Neural progenitor cell (in vitro differentiated cells): ENCODE results near the gene TMEM234.

ENCODE experiments used
- EZH2 ChIP-seq: fragments of 200-600 bp; sonication (generic); IDR thresholded peaks from 2 replicates; pipeline ENCODE4 v1.6.1; 2017; ENCODE audit warnings: antibody characterized with exemption, mild to moderate bottlenecking, moderate library complexity
- TF ChIP-seq, protein P1 (sequence below): fragments of 200-600 bp; sonication (generic); IDR thresholded peaks from 2 replicates; pipeline ENCODE4 v1.5.1; 2017; ENCODE audit warnings: antibody characterized with exemption, mild to moderate bottlenecking

DNA sequence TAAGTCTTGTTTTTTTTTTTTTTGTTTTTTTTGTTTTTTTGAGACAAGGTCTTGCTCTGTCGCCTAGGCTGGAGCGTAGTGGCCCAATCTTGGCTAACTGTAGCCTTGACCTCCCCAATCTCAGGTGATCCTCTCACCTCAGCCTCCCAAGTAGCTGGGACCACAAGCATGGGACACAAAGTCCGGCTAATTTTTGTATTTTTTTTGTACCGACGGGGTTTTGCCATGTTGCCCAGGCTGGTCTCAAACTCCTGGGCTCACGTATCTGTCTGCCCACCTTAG, 35.0 kb upstream of the TMEM234 start:
- TF ChIP-seq, protein P1, sequence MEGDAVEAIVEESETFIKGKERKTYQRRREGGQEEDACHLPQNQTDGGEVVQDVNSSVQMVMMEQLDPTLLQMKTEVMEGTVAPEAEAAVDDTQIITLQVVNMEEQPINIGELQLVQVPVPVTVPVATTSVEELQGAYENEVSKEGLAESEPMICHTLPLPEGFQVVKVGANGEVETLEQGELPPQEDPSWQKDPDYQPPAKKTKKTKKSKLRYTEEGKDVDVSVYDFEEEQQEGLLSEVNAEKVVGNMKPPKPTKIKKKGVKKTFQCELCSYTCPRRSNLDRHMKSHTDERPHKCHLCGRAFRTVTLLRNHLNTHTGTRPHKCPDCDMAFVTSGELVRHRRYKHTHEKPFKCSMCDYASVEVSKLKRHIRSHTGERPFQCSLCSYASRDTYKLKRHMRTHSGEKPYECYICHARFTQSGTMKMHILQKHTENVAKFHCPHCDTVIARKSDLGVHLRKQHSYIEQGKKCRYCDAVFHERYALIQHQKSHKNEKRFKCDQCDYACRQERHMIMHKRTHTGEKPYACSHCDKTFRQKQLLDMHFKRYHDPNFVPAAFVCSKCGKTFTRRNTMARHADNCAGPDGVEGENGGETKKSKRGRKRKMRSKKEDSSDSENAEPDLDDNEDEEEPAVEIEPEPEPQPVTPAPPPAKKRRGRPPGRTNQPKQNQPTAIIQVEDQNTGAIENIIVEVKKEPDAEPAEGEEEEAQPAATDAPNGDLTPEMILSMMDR: no peak
- no peak for TF ChIP-seq EZH2
